Posterior cingulate gyrus (tissue), 11 donors: Measurements from ENCODE around the gene NES.
A peak's percentile ranks its signal among the peaks of the same experiment; 100 is the strongest.

Experiments used
- DNase-seq, 10 donors: peaks; one replicate each; pipeline versions ENCODE4 v3.0.0 to v3.0.0-alpha.2; 2020 to 2021; ENCODE audit warnings: mixed read lengths in 3 of 10
- intact Hi-C: fragments of 100-400 bp; cut with DNase I; formaldehyde crosslinking; loops from one replicate; pipeline ENCODE4 v1.15.1; 2023

Gene NES

DNA sequence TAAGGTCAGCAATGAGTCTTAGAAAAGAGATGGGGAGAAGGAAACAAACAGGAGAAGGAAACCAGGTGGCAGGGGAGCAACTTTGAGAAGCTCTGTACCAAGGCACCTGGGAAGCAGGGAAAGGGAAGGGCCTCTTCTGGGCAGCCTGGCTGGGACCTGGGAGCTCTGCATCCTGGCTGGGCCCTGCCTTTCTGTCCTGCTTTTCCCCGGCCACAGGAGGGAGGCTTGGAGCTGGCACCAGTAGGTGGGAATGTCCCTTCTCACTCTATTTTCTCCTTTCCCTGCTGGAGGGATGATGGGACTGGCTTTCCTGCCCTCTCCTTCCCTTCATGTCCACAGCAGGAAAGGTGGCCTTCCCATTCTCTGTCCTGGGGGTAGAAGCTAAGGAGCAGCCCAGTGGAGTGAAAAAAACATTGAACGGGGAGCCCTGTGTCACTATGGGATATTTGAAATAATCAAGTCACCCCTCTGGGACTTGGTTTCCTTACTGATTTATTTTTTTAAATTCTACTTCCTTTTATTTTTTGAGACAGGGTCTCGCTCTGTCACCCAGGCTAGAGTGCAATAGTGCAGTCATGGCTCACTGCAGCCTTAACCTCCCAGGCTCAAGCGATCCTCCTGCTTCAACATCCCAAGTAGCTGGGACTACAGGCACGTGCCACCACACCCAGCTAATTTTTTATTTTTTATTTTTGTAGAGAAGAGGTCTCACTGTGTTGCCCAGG, 5.1 kb upstream of the NES start:
- intact Hi-C loops, result no loop called here
- DNase-seq, result no peak

DNA sequence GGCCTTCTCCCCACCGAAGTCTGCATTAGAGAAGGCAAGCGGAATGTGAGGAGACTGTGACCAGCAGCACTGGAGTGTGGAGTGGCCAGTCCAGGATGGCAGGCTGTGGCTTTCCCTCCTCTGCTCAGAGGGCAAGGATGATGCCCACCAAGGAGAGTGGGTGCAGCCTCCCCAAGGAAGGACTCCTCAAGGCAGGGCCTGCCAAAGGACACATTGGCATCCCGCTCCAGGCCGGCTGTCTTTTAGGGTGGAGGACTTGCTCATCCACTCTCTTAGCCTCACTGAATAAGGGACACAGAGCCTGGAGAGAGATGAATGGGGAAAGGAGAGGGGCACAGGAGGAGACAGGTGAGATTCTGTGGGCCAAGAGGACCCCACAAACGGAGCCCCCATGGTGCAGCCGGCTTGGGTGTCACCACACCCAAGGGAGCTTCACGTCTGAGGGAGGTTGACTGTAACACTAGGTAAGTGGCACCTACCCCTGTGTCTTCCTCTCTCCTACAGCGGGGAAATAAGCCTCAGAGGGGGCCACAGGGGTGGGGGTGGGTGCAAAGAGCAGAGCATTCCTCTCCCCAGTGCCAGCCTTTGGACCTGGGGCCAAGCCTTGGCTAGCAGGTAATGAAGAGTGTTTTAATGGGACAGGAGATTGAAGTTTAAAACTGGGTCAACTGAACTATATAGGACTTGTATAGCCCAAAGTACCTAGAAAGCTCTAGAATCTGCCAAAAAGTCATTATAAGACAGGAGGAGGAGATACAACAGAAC, 4.2 kb upstream of the NES start:
- intact Hi-C loops, result no loop called here
- DNase-seq, result no peak

DNA sequence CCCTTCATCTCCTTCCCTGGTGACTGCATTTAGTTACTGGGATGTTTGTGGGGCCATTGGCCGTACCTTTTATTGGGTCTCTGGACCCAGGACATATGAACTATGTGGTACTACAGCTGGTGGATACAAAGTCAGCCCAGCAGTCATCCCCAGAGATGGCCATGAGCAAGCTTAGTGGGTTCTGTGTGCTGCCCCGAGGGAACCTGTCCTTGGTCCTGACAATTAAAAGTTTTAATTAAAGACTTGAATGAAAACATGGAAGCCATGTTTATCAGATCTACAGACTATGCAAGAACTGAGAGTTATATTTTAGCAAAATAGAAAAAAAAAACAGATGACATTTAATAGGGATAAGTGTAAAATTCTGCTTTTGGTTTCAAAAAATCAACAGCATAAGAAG, 2.8 kb upstream of the NES start:
- intact Hi-C loops, result no loop called here

DNA sequence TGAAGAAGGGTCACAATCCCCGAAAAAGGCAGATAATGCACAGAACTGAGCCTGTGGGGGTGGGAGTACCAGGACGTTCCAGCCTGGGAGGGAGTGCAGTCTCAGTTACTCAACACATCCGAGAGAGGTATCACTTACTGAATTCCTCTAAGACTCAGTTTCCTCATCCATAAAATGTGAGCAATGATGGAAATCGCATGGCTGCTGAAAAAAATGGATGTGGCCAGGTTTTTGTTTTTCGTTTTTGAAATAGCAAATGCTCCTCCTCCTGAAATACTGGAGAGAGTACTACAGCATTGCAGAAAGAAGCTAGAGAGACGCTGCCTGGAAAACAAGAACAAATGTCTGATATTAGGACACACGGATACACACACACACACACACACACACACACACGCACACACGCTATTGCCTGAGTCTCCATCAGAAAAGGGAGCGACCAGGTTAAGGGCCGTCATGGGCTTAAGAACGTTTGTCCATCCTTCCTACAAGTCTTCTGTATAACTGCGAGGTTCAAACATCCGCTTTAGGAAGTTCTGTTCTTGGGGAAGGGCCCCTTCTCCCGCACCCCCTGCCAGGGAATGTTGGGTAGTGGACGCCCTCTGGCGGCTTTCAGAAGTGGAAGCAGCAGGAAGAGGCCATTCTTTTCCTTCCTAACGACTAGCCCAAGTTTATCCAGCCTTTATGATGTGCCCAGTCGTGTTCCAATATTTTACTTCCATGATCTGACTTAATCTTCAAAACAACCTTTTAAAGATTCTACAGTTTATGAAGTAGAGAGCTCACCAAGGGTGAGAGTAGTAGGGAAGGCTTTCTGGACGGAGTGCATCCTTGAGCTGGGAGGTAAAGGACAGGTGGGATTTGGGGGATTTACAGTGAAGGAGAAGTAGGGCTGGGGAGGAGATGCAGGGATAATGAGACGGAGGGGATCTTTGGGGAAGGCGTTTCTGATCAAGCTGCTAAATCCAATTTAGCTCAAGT, 699 bp upstream of the NES start:
- intact Hi-C loops, result loop anchor here (1.0 to 5.0 kb wide), 2 partner anchors 18 to 51 kb away; no protein-coding TSS in a partner anchor
- peak in 9 of 10 donors; percentile 45 to 97 (median 74) for DNase-seq

More for the DNA sequence above, 2.8 kb upstream of the NES start:
- DNase-seq, result no peak

DNA sequence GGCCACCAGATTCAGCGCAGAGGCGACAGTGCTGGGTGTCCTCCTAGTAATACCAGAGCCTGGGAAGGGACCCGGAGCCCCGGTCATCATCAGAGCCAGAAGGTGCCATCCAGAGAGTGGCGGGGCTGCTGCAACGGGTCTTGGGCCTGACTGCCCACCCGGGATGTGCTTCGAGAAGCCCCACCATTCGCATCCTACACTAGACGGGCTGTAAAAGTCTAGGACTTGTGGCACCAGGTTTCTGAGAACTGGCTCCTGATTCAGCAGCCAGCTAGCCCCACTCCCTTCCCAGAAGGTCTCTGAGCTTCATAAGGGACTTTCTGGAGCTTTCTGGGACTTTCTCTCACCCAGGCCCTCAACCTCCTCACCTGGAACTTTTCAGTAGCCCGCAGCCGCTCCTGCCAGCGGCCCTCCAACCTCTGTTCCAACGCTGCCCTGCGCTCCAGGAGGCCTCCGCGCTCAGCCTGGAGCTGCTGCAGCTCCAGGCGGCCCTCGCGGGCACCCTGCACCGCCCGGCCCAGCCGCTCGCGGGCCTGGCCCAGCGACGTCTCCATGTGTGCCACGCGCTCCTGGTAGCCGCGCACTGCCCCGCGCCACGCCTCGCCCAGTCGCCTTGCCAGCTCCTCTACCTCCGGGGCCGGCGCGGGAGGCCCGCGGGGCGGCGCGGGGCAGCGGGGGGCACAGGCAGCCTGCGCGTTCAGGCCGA, 940 bp downstream of the NES start:
- intact Hi-C loops, result loop anchor here (5.0 kb wide), 1 partner anchor 49 kb away; no protein-coding TSS in a partner anchor
- DNase-seq, result no peak

DNA sequence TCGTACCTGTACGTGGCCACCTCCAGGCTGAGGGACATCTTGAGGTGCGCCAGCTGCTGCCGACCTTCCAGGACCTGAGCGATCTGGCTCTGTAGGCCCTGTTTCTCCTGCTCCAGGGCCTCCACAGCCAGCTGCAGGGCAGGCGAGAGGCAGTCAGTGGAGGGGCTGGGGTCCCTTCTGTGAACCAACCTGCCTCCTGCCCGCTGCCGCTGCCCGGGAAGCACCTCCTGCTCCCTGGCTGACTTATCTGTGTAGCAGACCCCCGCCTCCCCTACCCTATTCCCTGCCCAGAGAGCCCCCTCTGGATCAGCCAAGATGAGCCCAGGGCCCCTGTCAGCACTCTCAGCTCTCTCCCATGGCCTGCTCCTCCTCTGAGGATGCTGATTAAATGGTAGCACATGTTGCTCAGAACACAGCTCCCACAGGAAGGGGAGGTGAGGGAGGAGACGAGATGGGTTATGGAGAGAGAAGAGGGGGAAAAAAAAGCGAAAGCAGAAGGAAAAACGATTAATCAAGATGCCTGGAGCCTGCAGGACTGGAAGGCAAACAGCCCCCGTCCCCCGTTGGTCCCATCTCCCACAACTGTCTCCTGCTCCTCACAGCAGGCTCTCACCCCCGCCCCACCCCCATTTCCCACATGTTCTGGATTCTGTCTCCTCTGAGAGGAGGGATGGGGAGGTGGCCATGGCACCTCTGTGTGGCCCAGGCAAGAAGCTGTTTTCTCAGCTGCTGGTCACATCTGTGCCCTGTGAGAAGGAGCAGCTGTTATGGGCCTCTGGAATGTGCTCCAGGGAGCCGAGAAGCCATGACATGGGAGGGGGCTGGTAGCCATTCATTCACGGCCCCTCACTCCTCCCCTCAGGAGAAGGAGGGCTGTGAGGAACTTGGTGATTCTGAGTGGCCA, 1.7 kb downstream of the NES start:
- intact Hi-C loops, result loop anchor here (5.0 kb wide), 1 partner anchor 48 kb away; no protein-coding TSS in a partner anchor
- no peak for DNase-seq

DNA sequence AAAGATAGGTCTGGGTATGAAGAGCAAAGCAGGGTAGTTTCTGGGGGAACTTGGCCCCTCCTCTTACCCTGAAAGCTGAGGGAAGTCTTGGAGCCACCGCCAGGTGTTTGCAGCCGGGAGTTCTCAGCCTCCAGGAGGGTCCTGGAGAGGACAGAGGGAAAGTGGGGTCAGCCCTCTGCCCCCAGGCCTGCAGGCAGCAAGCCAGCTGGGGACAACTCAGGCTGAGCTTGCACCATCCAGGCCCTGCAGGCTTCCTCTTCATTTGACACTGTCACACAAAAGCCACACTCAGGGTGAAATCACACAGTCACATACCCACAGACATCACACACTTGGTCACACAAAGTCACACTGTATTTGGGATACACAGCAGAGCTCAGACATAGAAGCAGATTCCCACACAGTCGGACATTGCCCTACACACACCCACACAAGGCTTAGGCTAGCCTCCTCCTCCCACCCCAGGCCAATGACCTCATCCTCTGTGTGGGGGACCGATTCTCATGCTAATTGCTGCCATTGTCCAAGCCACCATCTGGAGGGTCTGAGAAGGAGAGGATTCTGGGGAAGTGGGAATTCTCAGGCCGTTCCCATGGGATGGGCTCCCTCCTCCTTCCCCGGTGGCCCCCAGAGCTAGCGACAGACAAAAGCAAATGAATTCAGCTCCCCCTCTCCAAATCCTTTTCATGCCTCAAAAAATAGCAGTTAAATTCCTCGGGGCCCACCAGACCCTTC, 3.7 kb downstream of the NES start:
- intact Hi-C loops, result no loop called here
- DNase-seq, result peak in 2 of 10 donors; percentile 46 to 49

DNA sequence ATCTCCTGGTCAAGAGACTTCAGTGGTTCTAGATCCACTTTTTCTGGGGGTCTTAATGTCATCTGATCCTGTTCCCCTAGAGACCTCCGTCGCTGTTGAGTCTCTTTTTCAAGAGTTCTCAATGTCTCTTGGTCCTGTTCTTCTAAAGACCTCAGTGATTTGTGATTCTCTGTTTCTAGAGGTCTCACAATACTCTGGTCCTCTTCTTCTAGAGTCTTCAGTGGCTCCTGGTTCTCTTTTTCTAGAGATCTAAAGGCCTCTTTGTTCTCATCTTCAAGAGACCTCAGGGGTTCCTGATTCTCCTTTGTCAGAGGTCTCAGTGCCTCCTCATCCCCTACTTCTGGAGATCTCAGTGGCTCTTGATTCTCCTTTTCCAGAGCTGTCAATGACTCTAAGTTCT, 5.4 kb downstream of the NES start:
- DNase-seq, result no peak
- intact Hi-C loops, result no loop called here

DNA sequence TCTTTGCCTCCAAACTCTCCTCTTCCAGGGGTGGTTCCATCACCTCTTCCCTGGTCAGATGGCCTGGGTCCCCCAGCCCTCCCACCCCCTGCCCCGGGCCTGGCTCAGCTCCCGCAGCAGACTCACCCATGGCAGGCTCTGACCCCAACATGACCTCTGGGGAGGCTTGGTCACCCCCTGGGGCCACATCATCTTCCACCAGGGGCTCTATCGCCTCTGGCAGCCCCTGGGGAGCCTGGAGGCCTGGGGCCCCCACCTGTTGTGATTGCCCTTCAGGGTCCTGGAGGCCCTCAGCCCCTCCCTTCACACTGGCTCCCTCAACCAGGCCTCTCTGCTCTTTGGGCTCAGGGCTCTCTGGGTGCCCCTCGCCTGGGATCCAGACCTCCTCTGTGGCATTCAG, 6.4 kb downstream of the NES start:
- DNase-seq, result no peak

DNA sequence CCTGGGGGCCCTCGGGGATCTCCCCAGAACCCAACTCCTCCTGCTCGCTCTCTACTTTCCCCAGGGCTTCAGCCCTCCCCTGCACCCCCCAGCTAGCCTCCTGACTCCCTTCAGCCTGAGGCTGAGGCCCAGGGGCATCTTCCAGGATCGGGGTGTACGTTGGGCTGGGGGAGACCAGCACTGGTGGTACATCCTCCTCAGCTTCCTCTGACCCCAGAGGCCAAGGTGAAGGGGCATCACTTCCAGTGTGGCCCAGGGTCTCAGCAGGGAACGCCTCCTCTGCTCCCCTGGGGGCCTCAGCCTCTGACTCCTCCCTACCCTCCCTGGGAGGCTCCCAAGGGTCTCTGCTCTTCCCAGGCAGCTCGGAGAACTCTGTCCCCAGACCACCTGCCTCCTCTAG, 6.8 kb downstream of the NES start:
- DNase-seq, result no peak
- intact Hi-C loops, result no loop called here

More for the DNA sequence above, 6.4 kb downstream of the NES start:
- intact Hi-C loops, result no loop called here

DNA sequence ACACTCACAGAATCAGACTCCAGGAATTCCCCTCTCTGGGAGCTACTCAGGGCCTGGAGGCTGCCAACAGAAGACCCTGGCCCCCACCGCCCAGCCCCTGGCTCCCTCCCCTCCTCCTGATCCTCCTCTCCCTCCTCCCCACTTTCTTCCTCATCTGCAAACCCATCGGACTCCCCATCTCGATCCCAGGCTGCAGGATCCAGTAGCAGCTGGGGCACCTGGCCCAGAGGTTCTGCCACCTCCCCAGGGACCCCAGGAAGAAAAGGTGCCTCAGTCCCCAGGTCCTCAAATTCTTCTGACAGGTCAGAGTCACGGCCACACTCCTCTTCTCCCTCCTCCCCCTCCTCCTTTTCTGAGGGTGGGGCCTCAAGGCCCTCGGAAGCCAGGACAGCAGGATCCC, 7.4 kb downstream of the NES start:
- intact Hi-C loops, result no loop called here
- DNase-seq, result no peak

DNA sequence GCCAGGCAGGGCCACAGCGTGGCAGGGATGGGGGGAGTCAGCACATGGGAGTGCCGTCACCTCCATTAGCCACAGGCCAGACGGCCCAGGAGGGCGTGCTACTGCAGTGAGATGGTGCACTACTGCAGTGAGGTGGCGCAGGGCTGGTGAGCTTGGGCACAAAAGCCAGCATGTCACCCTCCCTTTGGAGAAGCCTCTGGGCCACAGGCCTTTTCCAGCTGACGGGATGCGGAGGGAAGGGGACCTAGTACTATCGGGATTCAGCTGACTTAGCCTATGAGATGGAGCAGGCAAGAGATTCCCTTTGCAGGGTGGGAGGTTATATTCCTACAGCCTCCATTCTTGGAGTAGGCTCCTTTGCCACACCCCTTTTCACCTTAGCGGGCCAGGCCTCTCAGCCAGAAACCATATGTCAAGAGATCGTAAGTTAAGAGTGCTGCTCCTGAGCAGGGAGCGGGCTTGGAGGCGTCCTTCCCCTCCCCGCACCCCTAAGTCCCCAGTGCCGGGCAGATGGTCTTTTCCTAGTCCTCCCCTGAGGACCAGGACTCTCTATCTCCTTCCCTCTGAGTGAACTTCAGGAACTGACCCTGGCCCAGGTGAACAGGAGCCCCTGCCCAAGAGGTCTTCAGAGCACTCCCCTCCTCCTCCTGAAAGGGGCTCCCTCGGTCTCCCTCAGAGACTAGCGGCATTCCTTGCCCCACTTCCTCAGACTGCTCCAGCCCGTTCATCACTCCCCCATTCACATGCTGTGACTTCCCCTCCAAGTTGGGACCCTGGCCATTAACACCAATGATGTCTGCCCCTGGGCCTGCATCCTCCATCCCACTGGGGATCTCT, 8.2 kb downstream of the NES start:
- no peak for DNase-seq
- intact Hi-C loops, result no loop called here

DNA sequence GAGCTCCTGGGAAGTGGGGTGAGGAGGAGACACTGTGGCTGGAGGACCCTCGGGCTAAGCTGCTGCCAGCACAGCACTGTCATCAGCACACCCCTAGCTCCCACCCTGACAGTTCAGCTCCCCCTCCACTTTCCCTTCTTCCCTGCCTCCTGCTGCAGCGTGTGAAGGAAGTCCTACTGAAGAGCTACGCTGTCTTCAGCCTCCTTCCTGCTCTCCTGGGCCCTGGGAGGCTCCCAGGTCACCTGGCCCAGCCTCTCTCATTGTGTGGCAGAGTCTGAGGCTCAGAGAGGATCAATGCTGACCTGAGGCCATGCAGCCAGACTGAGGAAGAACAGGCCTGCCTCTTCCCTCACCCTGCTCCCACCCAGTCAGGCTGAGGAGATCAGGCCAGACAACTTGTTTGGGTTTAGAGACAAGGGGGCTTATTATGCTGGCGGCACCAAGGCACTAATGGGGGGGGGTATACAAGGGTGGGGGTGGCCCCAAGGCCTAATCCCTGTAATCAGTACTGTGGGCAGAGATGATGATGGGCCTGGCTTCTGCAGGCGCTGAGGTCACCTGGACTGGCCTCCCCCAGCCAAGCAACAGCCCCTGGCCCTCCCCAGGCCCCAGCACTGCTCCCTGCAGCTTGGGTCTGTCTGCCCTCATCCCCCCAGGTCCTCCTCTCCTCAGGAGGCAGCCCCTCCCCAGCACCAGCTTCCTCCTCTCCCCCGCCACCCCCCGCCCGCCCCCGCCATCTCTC, 9.1 kb downstream of the NES start:
- DNase-seq, result no peak

DNA sequence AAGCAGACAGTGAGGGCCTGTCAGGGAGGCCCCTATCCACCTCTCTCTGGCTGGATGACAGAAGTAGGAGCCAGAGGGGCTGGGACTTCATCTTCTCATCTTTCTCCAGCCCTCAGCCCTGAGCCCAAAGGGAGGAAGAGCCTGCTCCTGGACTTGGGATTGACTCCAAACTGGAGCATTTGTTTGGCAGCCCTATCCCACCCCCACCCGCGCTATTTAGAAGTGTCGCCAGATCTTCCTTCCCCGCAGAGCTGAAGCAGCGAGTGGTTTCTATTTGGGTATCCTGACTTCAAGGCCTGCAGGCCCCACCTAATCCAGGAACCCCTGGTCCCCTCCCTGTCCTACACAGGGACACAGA, 9.6 kb downstream of the NES start:
- intact Hi-C loops, result no loop called here
- DNase-seq, result peak in 3 of 10 donors; percentile 36 to 43 (median 40)

More for the DNA sequence above, 9.1 kb downstream of the NES start:
- intact Hi-C loops, result no loop called here

DNA sequence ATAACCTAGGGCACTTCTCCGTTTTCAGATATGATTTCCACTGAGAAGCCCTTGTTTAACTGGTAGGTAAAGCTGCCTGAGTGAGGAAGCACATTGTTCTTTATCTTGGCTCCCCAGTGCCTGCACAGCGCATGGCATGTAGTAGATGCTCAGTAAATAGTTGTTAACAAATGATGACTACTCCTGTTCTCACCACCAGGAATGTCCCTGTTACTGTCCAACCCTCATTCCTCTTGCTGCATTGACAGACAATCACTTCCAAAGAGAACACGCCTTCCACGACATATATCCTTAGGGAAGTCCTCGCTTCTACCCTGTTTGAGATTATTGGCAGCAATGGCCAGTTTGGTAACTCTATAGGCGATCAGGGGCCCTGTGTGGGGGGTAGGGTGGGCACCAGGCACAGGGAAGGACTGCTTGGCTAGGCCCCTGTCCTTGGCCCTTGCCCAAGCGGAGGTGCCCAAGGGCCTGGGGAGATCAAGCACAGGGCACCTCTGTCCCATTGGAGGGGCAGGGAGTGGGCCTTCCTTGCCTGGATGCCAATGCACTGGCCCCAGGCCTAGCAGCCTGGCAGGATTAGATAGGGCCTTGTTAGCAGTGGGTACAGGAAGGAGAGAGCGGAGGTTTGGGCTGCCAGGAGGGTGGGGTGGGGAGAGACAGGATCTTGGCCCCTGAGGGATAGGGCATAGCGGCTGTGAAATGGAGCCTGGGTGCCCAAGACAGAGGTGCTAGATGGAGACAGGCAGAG, 10.2 kb downstream of the NES start:
- DNase-seq, result no peak
- intact Hi-C loops, result no loop called here

DNA sequence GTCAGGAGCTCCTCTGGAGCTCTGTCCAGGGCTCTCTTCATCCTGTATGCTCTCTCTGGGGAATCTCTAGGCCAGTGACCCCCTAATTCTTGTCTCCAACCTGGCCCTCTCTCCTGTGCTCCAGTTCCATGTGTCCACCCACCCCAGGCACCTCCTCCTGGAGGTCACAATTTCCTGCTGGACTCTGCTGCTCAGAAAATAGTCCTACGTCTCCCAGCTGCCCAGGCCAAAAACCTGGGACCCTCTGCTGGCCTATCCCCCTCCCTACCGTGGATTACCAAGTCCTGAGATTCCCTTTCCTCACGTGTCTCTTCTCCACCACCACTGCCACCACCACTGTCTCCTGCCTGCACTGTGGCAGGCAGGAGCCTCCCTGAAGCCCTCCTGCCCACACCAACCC, 11.7 kb downstream of the NES start:
- intact Hi-C loops, result no loop called here
- no peak for DNase-seq
